ENCODE results near the gene NMD3. TPM values are rescaled to one million over a fixed set of nuclear protein-coding genes. Genes with fewer than 3 reads are reported as not detected.

NMD3 gene
- total RNA-seq, 4 donors from 2014 or later = 25.4 to 37.0 (median 30.0) TPM

GRCh38 chr3:161253711-161254110 lies 32.6 kb downstream of the NMD3 start:
- TF ChIP-seq, protein P1, sequence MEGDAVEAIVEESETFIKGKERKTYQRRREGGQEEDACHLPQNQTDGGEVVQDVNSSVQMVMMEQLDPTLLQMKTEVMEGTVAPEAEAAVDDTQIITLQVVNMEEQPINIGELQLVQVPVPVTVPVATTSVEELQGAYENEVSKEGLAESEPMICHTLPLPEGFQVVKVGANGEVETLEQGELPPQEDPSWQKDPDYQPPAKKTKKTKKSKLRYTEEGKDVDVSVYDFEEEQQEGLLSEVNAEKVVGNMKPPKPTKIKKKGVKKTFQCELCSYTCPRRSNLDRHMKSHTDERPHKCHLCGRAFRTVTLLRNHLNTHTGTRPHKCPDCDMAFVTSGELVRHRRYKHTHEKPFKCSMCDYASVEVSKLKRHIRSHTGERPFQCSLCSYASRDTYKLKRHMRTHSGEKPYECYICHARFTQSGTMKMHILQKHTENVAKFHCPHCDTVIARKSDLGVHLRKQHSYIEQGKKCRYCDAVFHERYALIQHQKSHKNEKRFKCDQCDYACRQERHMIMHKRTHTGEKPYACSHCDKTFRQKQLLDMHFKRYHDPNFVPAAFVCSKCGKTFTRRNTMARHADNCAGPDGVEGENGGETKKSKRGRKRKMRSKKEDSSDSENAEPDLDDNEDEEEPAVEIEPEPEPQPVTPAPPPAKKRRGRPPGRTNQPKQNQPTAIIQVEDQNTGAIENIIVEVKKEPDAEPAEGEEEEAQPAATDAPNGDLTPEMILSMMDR (IDR thresholded peaks at IDR 0.05) = no peak
- TF ChIP-seq POLR2A (IDR thresholded peaks at IDR 0.05) = no peak
- DNase-seq (ENCODE audit: low spot score in 2 of 2) = no peak
- 48 to 67% methylated on average over 1 of the region's 1 CpG for WGBS, 2 donors
- no peak overlapping the region for H3K4me3 ChIP-seq (ENCODE audit: low read depth, poor library complexity, severe bottlenecking)
- intact Hi-C loops (cut with DNase I; ENCODE audit: low total_unique reads) = no loop called here

- no peak overlapping the region for H3K4me3 ChIP-seq (ENCODE audit: low read depth, poor library complexity, severe bottlenecking)
- no peak for DNase-seq (ENCODE audit: low spot score in 2 of 2)
- 62 to 65% methylated on average over 1 of the region's 1 CpG for WGBS, 2 donors
- no peak for TF ChIP-seq POLR2A (IDR thresholded peaks at IDR 0.05)
- TF ChIP-seq, protein P1 (IDR thresholded peaks at IDR 0.05) = no peak
- intact Hi-C loops (cut with DNase I; ENCODE audit: low total_unique reads) = no loop called here
Measured at GRCh38 chr3:161254861-161255260, 33.8 kb downstream of the NMD3 start.

DNA sequence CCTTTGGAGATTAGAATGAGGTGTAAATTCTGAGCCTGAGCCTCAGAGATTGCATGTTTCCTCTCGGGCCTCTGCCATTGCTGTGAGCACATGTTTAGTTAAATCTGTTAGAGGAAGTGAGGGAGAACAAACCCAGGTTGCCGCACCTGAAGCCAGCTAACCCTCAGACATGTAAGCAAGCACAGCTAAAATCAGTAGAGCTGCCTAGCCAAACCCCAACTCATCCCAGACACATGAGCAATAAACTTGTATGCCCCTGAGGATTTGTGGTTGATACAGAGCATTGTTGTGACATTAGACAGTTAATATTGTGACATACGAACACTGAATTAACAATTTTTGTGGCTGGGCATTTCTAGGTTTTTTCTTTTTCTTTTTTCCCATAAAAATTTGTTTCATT lies 41.9 kb downstream of the NMD3 start:
- intact Hi-C loops (cut with DNase I; ENCODE audit: low total_unique reads) = no loop called here
- 78% methylated on average over 3 of the region's 3 CpGs for WGBS, 2 donors
- H3K4me3 ChIP-seq (ENCODE audit: low read depth, poor library complexity, severe bottlenecking) = no peak overlapping the region
- TF ChIP-seq, protein P1 (IDR thresholded peaks at IDR 0.05) = no peak
- no peak for TF ChIP-seq POLR2A (IDR thresholded peaks at IDR 0.05)
- DNase-seq (ENCODE audit: low spot score in 2 of 2) = no peak

DNA sequence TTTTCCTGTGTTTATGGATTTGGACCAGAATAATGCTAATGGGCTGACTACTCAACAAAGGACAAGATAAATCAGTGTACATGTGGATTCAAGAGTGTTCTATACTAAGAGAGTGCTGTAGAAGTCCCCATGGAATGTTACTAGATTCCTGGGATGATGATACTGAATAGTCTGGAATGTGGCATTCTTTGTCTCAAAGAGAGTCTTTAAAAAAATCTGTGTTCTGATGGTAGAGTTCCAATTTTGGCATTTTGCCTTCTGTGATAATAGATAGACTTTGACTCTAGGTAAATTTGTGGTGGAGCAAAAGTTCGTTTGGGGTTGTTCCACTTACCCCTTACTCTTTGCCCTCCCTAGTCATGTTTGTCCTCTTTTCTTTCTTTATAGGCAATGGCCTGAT lies 43.7 kb downstream of the NMD3 start:
- 72 to 89% methylated on average over 1 of the region's 1 CpG for WGBS, 2 donors
- no peak for DNase-seq (ENCODE audit: low spot score in 2 of 2)
- intact Hi-C loops (cut with DNase I; ENCODE audit: low total_unique reads) = no loop called here
- no peak for TF ChIP-seq POLR2A (IDR thresholded peaks at IDR 0.05)
- TF ChIP-seq, protein P1 (IDR thresholded peaks at IDR 0.05) = no peak
- H3K4me3 ChIP-seq (ENCODE audit: low read depth, poor library complexity, severe bottlenecking) = no peak overlapping the region

DNA sequence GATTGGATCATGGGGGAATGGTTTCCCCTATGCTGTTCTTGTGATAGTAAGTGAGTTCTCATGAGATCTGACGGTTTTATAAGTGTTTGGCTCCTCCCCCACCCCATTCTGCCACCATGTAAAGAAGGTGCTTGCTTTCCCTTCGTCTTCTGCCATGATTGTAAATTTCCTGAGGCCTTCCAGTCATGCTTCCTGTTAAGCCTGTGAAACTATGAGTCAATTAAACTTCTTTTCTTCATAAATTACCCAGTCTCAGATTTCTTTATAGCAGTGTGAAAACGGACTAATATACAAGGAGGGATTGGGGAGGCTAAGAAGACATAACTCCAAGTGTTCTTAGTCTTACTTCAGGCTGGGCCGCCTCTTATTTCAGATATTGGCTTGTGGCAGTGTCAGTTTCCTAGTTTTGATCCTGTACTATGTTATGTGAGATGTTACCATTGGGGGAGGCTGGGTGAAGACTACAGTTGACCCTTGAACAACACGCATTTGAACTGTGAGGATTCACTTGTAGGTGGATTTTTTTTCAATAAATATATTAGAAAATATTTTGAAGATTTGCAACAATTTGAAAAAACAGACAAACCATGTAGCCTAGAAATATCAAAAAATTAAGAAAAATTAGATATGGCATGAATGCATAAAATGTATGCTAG lies 44.9 kb downstream of the NMD3 start:
- 89 to 94% methylated on average over 5 of the region's 5 CpGs for WGBS, 2 donors
- no peak for DNase-seq (ENCODE audit: low spot score in 2 of 2)
- no peak overlapping the region for H3K4me3 ChIP-seq (ENCODE audit: low read depth, poor library complexity, severe bottlenecking)
- intact Hi-C loops (cut with DNase I; ENCODE audit: low total_unique reads) = no loop called here
- TF ChIP-seq, protein P1 (IDR thresholded peaks at IDR 0.05) = no peak
- TF ChIP-seq POLR2A (IDR thresholded peaks at IDR 0.05) = no peak

GRCh38 chr3:161266731-161267150 lies 45.6 kb downstream of the NMD3 start:
- intact Hi-C loops (cut with DNase I; ENCODE audit: low total_unique reads) = no loop called here
- TF ChIP-seq, protein P1 (IDR thresholded peaks at IDR 0.05) = no peak
- TF ChIP-seq POLR2A (IDR thresholded peaks at IDR 0.05) = no peak
- WGBS, 2 donors = 25 to 42% methylated on average over 1 of the region's 1 CpG
- H3K4me3 ChIP-seq (ENCODE audit: low read depth, poor library complexity, severe bottlenecking) = no peak overlapping the region
- DNase-seq (ENCODE audit: low spot score in 2 of 2) = no peak

Data from lower leg skin (tissue), 4 donors.